ENCODE measurements around the gene B4GALT3.
A peak's percentile ranks its signal among the peaks of the same experiment; 100 is the strongest.
"Not testable (repeated sequence)": the region's sequence is repeated elsewhere in the genome, so short reads cannot be mapped to it uniquely, and the experiment has no call there.

The B4GALT3 gene

DNA sequence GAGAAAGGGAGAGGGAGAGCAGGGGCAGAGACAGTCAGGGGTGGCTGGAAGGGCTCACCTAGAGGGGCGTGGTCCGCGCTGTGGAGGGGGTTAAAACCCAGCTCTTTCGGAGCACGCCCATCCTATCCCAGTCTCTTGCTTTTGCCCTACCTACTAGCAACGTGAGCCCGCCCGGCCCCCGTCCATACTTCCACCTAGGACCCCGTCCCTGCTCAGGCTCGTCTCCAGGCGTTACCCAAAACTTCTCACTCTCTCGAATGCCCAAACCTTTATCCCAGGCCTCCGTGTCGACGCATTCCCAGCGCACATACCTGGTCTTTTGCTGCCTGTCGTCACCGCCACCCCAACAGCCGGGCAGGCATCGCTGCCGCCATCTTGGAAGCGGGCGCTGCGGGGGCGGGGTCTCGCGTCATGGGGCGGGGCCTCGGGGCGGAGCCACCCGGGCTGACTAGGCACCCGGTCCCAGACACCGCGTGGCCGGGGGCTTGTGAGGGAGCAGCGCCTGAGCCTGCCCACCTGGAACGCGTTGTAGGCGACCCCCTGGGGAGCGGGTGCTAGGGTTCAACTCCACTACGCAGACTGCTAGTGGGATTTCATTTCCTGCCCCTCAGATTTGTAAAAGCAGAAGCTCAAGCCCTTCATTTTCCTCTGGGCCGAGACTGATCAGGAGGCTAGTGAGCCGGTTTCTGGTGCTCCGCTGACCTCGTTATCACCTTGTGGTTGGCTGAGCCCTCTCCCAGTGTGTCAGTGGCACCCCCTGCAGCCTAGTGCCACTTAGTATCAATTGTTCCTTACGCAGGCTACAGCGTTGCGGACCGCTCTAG lies at the start of gene B4GALT3:
TSS of gene B4GALT3 (minus strand) at position 396 of the 824 bp plus-strand sequence. CDS start 1,447 bp downstream, outside the sequence.
- peak; percentile 87 to 98 (median 94) for DNase-seq
- intact Hi-C loops (cut with DNase I), result no loop called here

DNA sequence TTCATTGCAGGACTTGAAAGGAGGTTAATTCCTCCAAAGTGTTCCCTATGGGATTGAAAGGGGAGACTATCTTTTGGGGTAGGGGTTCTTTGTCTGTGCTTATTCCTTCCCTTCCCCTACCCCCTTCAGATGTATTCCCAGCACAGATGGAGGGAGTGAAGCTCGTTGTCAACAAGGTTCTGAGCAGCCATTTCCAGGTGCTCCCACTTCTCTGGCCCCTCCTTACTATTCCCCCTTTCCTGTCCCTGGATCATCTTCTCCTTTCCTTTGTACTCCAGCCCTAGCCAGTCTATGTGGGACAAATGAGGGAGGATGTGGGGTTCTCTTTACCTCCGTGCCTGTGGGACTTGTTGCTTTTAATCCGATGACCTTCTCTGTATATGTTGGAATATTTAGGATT lies 49.5 kb upstream of the B4GALT3 start:
- no peak for DNase-seq
- intact Hi-C loops (cut with DNase I), result loop anchor here (2.0 to 5.0 kb wide), 4 partner anchors 24 to 161 kb away; partner anchors contain the start of genes NDUFS2 and SDHC

DNA sequence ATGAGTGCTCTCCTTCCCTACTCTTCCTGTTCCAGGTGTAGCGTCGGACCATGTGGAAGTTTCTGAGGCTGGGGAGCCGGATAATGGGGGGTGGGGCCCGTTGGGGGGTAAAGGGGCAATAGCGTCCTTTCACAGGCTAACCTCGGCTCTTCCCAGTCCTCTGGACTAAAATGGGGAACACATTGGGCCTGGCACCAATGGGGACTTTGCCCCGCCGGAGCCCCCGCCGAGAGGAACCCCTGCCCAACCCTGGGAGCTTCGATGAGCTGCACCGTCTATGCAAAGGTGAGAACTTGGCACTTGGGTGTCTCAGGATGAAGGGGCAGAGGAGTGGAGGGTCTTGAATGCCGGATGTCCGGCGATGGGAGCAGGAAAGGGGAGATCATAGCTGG lies 49.0 kb upstream of the B4GALT3 start:
- intact Hi-C loops (cut with DNase I), result loop anchor here (2.0 to 5.0 kb wide), 4 partner anchors 24 to 161 kb away; partner anchors contain the start of genes NDUFS2 and SDHC
- DNase-seq, result peak in 2 of 42 donors; percentile 19 to 25

GRCh38 chr1:161225534-161226319 lies 48.4 kb upstream of the B4GALT3 start, which contains the start of gene TOMM40L:
Gene TOMM40L, plus strand, starts transcription at chr1:161226060. Its CDS starts 430 bp downstream, at chr1:161226490.
- intact Hi-C loops (cut with DNase I), result loop anchor here (2.0 to 5.0 kb wide), 4 partner anchors 23 to 162 kb away; partner anchors contain the start of genes NDUFS2 and SDHC
- peak; percentile 82 to 98 (median 93) for DNase-seq

DNA sequence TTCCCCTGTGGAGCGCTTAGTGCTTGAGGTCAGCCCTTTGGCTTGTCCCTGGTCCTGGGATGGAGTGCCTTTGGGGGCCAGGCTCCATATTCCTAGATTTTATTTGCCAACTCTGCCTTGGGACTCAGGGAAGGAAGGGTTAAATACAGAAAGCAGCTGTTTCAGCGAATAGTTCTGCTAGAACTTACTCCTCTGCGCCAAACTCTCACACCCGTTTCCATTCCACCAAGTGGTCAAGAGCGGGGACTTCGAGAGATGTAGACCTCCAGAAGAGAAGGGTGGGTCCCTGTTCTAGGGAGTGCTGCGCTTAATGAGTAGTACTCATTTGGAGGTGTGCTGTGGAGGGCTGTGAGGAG lies 47.8 kb upstream of the B4GALT3 start:
- intact Hi-C loops (cut with DNase I), result loop anchor here (5.0 kb wide), 3 partner anchors 67 to 162 kb away; partner anchors contain the start of gene SDHC
- DNase-seq, result no peak

- intact Hi-C loops (cut with DNase I), result loop anchor here (5.0 kb wide), 3 partner anchors 68 to 163 kb away; partner anchors contain the start of gene SDHC
- not testable (repeated sequence) for DNase-seq
These were observed 47.4 kb upstream of the B4GALT3 start for GRCh38 chr1:161224695-161225087.

- intact Hi-C loops (cut with DNase I), result no loop called here
- no peak for DNase-seq
These were observed 46.7 kb upstream of the B4GALT3 start for GRCh38 chr1:161223805-161224694.

GRCh38 chr1:161222175-161223019 lies 45.1 kb upstream of the B4GALT3 start:
- no peak for DNase-seq
- intact Hi-C loops (cut with DNase I), result no loop called here

DNA sequence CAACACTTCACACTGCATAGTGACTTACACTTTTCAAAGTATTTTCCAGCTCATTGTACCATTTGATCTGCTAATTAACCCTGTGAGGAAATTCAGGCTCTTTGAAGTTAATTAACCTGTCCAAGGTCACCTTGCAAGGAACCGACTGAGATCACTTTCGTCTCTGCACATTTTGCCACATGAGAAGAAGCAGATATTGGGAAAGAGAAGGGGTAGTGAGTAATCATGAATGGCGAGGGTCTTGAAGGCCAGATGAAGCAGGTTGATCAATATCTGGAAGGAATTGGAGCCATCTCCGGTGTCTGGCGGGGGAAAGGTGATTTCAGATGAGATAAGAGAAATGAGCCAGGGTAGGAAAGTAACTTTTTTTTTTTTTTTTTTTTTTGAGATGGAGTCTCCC lies 42.7 kb upstream of the B4GALT3 start:
- DNase-seq, result no peak

DNA sequence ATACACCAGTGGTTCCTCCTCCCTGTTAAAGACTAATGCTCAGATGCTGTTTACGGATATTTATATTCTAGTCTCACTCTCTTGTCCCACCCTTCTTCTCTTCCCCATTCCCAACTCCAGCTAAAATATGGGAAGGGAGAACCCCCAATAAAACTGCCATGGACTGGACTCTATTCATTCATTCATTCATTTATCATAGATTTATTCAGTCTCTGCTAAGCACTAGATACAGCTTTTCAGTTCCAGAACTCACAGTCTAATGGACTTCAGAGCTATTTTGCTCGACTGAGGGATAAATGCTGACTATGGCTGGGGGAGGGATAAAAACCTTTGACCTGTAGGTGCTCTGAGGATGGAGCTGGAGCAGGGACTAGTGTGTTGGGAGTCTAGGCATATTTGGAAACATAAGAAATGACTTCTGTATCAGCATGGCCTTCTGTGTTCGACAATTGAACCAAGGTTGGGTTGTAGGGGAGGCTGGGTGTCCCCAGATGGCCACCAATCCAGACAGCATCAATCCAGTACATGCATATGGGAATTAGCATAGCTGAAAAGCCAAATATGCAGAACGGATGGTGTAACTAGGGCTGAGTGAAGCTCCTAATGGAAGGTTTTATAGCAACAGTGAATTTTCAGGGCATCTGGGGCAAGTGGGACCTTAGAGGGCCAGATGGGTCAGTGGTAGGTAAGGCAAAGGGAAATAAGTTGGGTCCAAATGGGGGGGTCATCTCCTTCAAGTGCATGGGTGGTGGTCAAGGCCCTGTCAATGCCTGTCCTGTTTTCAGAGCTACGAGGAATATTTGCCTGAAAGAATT lies 42.0 kb upstream of the B4GALT3 start:
- no peak for DNase-seq
- intact Hi-C loops (cut with DNase I), result no loop called here

More for the DNA sequence above, 42.7 kb upstream of the B4GALT3 start:
- intact Hi-C loops (cut with DNase I), result no loop called here

- DNase-seq, result no peak
- intact Hi-C loops (cut with DNase I), result no loop called here
These were observed 41.2 kb upstream of the B4GALT3 start for GRCh38 chr1:161218301-161219077.

DNA sequence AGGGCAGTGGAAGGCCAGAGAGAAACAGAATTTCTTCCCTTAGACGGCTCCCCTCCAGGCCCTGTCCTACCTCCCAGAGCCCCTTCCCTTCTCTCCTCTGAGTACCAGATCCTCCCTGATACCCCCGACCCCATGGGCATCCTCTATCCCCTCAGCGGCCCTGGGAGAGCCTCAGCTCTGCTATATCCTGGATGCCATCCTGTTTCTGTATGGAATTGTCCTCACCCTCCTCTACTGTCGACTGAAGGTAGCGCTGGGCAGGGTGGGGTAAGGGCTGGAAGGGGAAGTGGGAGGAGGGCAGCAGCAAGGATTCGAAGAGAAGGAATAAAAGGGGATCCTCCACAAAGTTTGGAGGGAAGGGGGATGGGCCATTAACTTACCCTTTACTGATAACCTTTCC lies 40.5 kb upstream of the B4GALT3 start:
- intact Hi-C loops (cut with DNase I), result no loop called here
- no peak for DNase-seq

GRCh38 chr1:161216945-161217712 lies 39.8 kb upstream of the B4GALT3 start:
- intact Hi-C loops (cut with DNase I), result no loop called here
- peak in 1 of 42 donors; percentile 10 for DNase-seq

GRCh38 chr1:161215076-161215475 lies 37.8 kb upstream of the B4GALT3 start, which contains the start of gene FCER1G:
Gene FCER1G, plus strand, starts transcription at chr1:161215295. Its CDS starts 27 bp downstream, at chr1:161215322.
- intact Hi-C loops (cut with DNase I), result no loop called here
- DNase-seq, result peak in 16 of 42 donors; percentile 33 to 68 (median 52)

DNA sequence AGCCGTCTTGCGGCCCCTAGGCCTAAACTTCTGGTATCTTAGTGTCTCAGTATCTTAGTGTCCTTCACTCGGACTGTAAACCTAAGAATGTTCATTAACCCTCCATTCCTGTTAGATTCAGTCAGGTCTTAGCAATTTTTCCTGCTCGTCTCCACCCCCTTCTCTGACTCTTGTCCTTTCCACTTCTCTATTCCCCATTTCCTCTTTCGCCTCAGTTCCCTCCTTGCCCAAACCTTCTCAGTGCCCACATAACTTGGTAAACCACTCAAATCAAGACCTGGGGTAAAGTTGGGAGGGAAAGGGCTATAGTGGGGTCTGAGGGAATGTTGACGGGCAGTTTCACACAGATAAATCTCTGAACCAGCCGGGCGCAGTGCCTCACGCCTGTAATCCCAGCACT lies 37.1 kb upstream of the B4GALT3 start:
- no peak for DNase-seq
- intact Hi-C loops (cut with DNase I), result no loop called here

All from head of caudate nucleus (tissue), 42 donors.